Measurements from ENCODE around the gene IPO5.
A peak's percentile ranks its signal among the peaks of the same experiment; 100 is the strongest.
"Not testable (repeated sequence)": the region's sequence is repeated elsewhere in the genome, so short reads cannot be mapped to it uniquely, and the experiment has no call there.

The IPO5 gene

DNA sequence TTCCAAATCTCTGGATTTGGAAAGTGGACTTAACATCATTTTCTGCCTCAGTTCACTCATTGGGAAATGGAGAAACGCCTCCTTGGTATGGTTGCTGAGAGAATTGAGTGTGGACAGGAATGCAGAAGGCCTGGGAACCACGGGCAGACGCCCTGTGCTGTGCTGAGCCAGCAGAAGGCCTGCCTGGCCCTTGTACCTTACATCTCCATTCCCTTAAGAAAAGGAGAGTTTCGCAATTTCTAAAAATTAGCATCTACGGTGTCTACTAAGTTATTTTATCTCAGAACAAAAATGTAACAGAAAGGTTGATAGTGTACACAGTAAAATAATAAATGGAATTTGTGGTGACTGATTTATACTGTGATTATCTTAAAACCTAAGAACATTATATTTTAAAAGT, 78.7 kb downstream of the IPO5 start:
- TF ChIP-seq, protein P1, sequence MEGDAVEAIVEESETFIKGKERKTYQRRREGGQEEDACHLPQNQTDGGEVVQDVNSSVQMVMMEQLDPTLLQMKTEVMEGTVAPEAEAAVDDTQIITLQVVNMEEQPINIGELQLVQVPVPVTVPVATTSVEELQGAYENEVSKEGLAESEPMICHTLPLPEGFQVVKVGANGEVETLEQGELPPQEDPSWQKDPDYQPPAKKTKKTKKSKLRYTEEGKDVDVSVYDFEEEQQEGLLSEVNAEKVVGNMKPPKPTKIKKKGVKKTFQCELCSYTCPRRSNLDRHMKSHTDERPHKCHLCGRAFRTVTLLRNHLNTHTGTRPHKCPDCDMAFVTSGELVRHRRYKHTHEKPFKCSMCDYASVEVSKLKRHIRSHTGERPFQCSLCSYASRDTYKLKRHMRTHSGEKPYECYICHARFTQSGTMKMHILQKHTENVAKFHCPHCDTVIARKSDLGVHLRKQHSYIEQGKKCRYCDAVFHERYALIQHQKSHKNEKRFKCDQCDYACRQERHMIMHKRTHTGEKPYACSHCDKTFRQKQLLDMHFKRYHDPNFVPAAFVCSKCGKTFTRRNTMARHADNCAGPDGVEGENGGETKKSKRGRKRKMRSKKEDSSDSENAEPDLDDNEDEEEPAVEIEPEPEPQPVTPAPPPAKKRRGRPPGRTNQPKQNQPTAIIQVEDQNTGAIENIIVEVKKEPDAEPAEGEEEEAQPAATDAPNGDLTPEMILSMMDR (IDR thresholded peaks at IDR 0.05; ENCODE audit: low read depth, low read length) = no peak

DNA sequence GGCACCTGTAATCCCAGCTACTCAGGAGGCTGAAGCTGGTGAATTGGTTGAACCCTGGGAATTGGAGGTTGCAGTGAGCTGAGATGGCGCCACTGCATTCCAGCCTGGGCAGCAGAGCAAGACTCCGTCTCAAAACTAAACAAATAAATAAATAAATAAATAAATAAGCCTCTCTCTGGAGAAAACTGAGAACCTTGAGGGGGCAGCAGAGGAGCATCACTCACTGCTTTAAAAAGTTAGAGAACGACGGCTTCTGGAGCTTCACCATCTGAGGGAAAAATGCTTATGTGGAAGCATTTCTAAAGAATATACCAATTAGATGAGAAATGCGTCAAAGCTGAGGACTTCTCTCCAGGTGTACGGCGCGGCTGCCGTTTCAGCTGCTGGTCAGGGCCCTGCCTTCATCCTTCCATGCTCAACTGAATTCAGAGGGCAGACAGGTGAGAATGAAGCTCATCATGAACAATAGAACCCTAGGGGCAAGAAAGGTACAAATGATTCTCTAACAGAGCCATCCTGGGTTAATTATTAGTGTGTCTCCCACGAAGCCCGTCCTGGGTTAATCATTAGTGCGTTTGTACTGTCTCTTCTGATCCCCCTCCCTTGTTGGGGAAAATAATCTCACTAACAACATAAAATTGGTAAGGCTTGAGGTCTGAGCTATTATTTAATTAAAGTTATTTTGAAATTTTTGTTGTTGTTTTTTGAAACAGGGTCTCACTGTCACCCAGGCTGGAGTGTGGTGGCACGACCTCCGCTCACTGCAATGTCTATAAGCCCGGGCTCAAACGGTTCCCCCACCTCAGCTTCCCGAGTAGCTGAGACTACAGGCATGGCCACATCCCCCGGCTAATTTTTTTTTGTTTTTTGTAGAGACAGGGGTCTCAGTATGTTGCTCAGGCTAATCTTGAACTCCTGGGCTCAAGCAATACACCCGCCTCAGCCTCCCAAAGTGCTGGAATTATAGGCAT, 80.1 kb downstream of the IPO5 start:
- TF ChIP-seq, protein P1 (IDR thresholded peaks at IDR 0.05; ENCODE audit: low read depth, low read length) = peak; percentile 46
- DNase-seq (ENCODE audit: extremely low read depth, low read depth) = peak; percentile 31

More for the DNA sequence above, 78.7 kb downstream of the IPO5 start:
- DNase-seq (ENCODE audit: extremely low read depth, low read depth) = no peak

DNA sequence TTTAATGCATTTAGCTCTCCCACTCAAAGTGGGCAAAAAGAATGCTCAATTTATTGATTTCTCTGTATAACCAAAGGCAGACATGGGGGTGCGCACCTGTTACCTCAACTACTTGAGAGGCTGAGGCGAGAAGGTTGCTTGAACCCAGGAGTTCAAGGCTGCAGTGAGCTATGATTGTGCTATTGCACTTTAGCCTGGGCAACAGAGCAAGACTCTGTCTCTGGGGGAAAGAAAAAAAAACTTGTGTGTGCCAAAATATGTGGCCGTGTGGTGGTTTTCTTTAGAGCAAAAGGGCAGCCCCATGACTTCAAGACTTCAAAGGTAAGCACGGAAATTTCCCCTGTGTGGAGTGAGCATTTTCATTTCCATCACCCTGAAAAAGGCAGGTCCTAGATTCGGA, 81.9 kb downstream of the IPO5 start:
- no peak for DNase-seq (ENCODE audit: extremely low read depth, low read depth)
- TF ChIP-seq, protein P1 (IDR thresholded peaks at IDR 0.05; ENCODE audit: low read depth, low read length) = no peak

DNA sequence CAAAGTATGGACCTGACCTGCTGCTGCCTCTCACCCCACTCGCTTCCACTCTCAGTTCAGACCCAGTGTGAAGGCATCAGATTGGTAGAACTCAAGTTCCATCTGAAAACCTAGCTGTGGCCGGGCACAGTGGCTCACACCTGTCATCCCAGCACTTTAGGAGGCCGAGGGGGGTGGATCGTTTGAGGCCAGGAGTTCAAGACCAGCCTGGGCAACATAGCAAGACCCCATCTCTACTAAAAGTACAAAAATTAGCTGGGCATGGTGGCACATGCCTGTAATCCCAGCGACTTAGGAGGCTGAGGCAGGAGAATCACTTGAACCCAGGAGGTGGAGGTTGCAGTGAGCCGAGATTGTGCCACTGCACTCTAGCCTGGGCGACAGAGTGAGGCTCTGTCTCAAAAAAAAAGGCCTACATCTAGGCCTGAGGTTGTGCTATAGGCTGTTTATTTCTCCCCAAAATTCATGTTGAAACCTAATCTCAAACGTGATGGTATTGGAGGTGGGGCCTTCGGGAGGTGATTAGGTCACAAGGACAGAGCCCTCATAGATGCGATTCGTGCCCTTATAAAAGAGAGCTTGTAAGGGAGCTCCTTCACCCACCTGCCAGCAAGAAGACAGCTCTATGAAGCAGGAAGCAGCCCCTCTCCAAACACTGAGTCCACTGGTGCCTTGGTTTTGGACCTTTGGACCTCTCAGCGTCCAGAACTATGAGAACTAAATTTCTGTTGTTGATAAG, 83.3 kb downstream of the IPO5 start:
- not testable (repeated sequence) for DNase-seq (ENCODE audit: extremely low read depth, low read depth)

DNA sequence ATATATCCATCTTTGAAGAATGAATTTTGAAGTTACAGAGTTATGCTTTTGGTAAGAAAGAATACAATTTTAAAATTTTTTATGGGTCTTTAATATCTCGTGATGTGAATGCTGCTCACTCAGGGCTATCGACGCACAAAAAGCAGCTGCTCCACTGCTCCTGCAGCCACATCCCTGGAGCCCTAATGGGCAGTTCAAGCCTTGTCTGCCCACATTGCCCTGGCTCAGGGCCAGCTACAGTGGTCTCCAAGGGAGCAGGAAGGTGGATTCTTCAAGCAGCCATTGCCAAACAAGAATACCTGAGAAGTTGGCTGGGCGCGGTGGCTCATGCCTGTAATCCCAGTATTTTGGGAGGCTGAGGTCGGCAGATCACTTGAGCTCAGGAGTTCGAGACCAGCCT, 85.8 kb downstream of the IPO5 start:
- DNase-seq (ENCODE audit: extremely low read depth, low read depth) = no peak
- TF ChIP-seq, protein P1 (IDR thresholded peaks at IDR 0.05; ENCODE audit: low read depth, low read length) = no peak

DNA sequence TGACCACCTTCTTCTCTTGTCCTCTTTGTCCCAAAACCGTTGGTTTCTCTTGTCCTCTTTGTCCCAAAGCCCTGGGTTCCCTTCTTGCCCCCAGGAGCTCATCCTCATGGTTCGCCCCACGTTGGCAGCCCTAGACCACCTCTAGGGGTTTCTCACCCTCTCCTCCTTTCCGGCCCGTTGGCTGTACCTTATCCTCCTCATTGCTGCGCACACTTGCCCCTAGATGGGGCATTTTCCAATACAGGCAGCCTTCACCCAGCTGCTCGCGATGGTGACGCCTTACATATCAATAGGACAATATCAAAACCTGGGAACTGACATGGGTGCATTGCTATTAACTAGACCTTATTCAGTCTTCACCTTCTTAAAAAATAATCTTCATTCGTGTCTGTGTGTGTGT, 86.5 kb downstream of the IPO5 start:
- TF ChIP-seq, protein P1 (IDR thresholded peaks at IDR 0.05; ENCODE audit: low read depth, low read length) = no peak
- DNase-seq (ENCODE audit: extremely low read depth, low read depth) = no peak

DNA sequence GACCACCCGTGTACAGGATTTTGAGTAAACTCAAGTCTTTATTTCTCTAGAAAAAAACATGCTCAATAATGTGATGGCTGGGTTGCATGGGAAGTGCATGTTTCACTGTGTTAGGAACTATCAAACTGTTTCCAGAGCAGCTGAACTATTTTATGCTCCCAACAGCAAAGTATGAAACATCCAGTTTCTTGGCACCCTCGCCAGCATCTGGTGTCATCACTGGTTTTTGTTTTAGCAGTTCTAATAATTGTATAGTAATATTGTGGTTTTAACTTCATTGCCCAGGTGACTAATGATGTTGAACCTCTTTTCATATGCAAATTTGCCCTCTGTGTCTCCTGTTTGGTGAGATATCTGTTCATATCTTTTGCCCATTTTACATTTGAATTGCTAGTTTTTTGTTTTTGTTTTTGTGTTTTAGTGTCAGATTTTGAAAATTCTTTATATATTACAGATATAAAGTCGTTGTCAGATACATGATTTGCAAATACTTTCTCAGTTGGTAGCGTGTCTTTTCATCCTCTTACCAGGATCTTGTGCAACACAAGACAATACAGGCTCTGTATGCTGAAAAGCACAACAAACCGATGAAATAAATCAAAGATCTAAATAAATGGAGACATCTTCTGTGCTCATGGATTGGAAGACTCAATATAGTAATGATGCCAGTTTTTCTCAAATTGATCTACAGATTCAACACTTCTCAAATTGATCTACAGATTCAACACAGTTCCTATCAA, 87.8 kb downstream of the IPO5 start:
- DNase-seq (ENCODE audit: extremely low read depth, low read depth) = no peak
- TF ChIP-seq, protein P1 (IDR thresholded peaks at IDR 0.05; ENCODE audit: low read depth, low read length) = no peak
